Kidney (tissue), 14 donors: ENCODE results near the gene RPS6KA2. TPM values are rescaled to one million over a fixed set of nuclear protein-coding genes. Genes with fewer than 3 reads are reported as not detected.

Experiments used
- DNase-seq, 5 donors: peaks; one replicate each; pipeline ENCODE4 v3.0.0-alpha.2; 2013 to 2020
- FAIRE-seq: peaks from 2 replicates; lab custom pipeline; 2012; peaks lifted over from hg19 to GRCh38; lab: Jason Lieb, UNC
- H3K27ac ChIP-seq, 2 donors: one replicate each; pipeline ENCODE4 v1.7.0; 2013; ENCODE audit warnings: low read depth in 2 of 2, low read length in 2 of 2, inconsistent platforms in 1 of 2
- H3K27me3 ChIP-seq: one replicate; pipeline ENCODE4 v1.7.1; 2013; ENCODE audit warnings: low read length, inconsistent platforms; ENCODE audit not compliant: control insufficient read depth, insufficient read depth
- H3K36me3 ChIP-seq, 3 donors: one replicate each; pipeline versions ENCODE4 v1.7.0 to v1.7.1; 2013; ENCODE audit warnings: low read length in 3 of 3, control low read depth in 1 of 3, inconsistent platforms in 1 of 3; ENCODE audit not compliant: insufficient read depth in 3 of 3, control insufficient read depth in 2 of 3
- H3K4me1 ChIP-seq, 3 donors: one replicate each; pipeline versions ENCODE4 v1.7.0 to v1.7.1; 2013; ENCODE audit warnings: low read length in 3 of 3, inconsistent platforms in 1 of 3, low read depth in 1 of 3; ENCODE audit not compliant: control insufficient read depth in 2 of 3, insufficient read depth in 2 of 3
- H3K4me3 ChIP-seq, 3 donors: one replicate each; pipeline versions ENCODE4 v1.7.0 to v1.8.1; 2013; ENCODE audit warnings: low read length in 3 of 3, control low read depth in 1 of 3, inconsistent platforms in 1 of 3
- H3K9ac ChIP-seq, 3 donors: one replicate each; pipeline versions ENCODE4 v1.7.0 to v1.7.1; 2013; ENCODE audit warnings: low read length in 3 of 3, control low read depth in 1 of 3, inconsistent platforms in 1 of 3
- H3K9me3 ChIP-seq, 3 donors: one replicate each; pipeline versions ENCODE4 v1.7.0 to v1.7.1; 2013; ENCODE audit warnings: low read length in 3 of 3, control low read depth in 1 of 3, inconsistent platforms in 1 of 3; ENCODE audit not compliant: control insufficient read depth in 2 of 3, insufficient read depth in 1 of 3
- CTCF ChIP-seq: IDR thresholded peaks from 3 replicates; pipeline ENCODE4 v1.5.1; 2012; ENCODE audit warnings: mild to moderate bottlenecking, moderate library complexity, borderline replicate concordance; ENCODE audit not compliant: insufficient read depth; ENCODE audit errors: extremely low read depth
- intact Hi-C: fragments of 100-400 bp; cut with DNase I; formaldehyde crosslinking; loops from one replicate; pipeline ENCODE4 v1.11.1; 2022
- polyA plus RNA-seq: library from polyadenylated mRNA; stranded (reverse); fragments of 350-450 nt; fragmentation: Illumina TruSeq; extraction: RNeasy Lipid Tissue Mini Kit (QIAGEN cat#74804); gene quantifications from one replicate; pipeline ENCODE4 v1.2.3, GENCODE V29; 2014; ENCODE audit warnings: low read depth, low replicate concordance; ENCODE audit not compliant: insufficient read depth
- total RNA-seq: library from RNA; stranded (reverse); fragmentation: NEBNext Ultra II Directional; extraction: Animal tissue kit (Norgen Biotek cat#: 25700); gene quantifications from one replicate; pipeline ENCODE4 v1.2.1, GENCODE V29; 2021
- donor health status: control.
- donor health status: control.
- donor health status: control.
- donor health status: control.
- donor health status: control.
- donor health status: DM: yes; HTN: yes; CAD: no.
- donor health status: Normal renal cell carcinoma (clear cell type).

Gene RPS6KA2
- total and polyA plus RNA-seq, 2 donors from 2014 or later = 12.3 to 61.2 TPM

- H3K4me1 ChIP-seq = peaks cover 10 to 25% (median 22%) of the 10 kb centered on the region in 3 donors
- peaks cover 0 to 7% (median 0%) of the 10 kb centered on the region in 3 donors for H3K36me3 ChIP-seq
- intact Hi-C loops = no loop called here
- FAIRE-seq = no peak
- no peaks in the 10 kb centered on the region for H3K27me3 ChIP-seq
- TF ChIP-seq CTCF = no peak
- no peaks in the 10 kb centered on the region for H3K9me3 ChIP-seq
- no peak overlapping the region for H3K4me3 ChIP-seq
- no peak overlapping the region for H3K27ac ChIP-seq
- no peak overlapping the region for H3K9ac ChIP-seq
- peak in 1 of 5 donors; percentile 37 for DNase-seq
These were observed 6.5 kb downstream of the RPS6KA2 start for GRCh38 chr6:166620478-166621113.

DNA sequence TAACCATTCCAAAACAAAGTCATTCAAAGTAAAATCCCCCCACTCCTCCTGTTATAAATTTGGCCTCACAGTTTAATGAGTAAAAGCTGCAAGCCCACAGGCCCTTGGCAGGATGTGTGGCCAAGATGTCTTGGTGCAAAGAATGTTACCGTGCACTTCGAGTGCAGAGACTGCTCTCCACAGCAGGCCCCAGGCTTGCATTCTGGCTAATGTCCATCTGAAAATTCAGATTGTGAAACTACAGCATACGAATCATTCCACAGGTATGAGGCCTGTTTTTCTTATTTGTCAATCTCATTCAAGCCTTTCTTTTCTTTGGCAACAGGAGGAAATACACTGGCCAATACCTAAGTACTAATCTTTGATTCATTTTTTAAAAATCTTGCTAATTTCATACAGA, 7.1 kb downstream of the RPS6KA2 start:
- H3K27ac ChIP-seq = no peak overlapping the region
- DNase-seq = peak in 2 of 5 donors; percentile 31 to 60
- no peak overlapping the region for H3K9ac ChIP-seq
- H3K4me3 ChIP-seq = no peak overlapping the region
- intact Hi-C loops = no loop called here
- no peaks in the 10 kb centered on the region for H3K9me3 ChIP-seq
- TF ChIP-seq CTCF = no peak
- peaks cover 7 to 25% (median 19%) of the 10 kb centered on the region in 3 donors for H3K4me1 ChIP-seq
- peaks cover 0 to 7% (median 0%) of the 10 kb centered on the region in 3 donors for H3K36me3 ChIP-seq
- FAIRE-seq = no peak
- H3K27me3 ChIP-seq = no peaks in the 10 kb centered on the region

GRCh38 chr6:166618866-166619761, 7.9 kb downstream of the RPS6KA2 start:
- intact Hi-C loops = no loop called here
- H3K4me1 ChIP-seq = peaks cover 7 to 25% (median 19%) of the 10 kb centered on the region in 3 donors
- no peak overlapping the region for H3K27ac ChIP-seq
- H3K4me3 ChIP-seq = no peak overlapping the region
- no peaks in the 10 kb centered on the region for H3K27me3 ChIP-seq
- H3K9ac ChIP-seq = no peak overlapping the region
- FAIRE-seq (no peak), DNase-seq (no peak)
- no peak for TF ChIP-seq CTCF
- peaks cover 0 to 7% (median 0%) of the 10 kb centered on the region in 3 donors for H3K36me3 ChIP-seq
- H3K9me3 ChIP-seq = no peaks in the 10 kb centered on the region
